IMR-90 (cell line): ENCODE data around the gene AMPD2. TPM values are rescaled to one million over a fixed set of nuclear protein-coding genes. Genes with fewer than 3 reads are reported as not detected.

Source experiments
- ATAC-seq: fragments of 200-7000 bp; cut with Tn5 transposase; 2 replicates; pipeline ENCODE4 v1.9.1; 2020; ENCODE audit warnings: low read depth, mild to moderate bottlenecking, moderate library complexity
- BruUV-seq: library from RNA; stranded (reverse); fragments of 400-500 nt; replicated peaks from 2 replicates; lab custom pipeline; 2021; lab: Mats Ljungman, UMichigan
- CTCF ChIA-PET: fragments of 300-600 bp; formaldehyde crosslinking; extraction: SDS; loops from one replicate; lab custom pipeline; 2021; ENCODE audit warnings: antibody characterized with exemption; lab: Yijun Ruan, JAX
- POLR2A ChIA-PET: fragments of 300-600 bp; sonication (Branson Sonifier 250); formaldehyde crosslinking; loops from one replicate; lab custom pipeline; 2022; ENCODE audit warnings: antibody characterized with exemption; ENCODE audit not compliant: unreplicated experiment; lab: Charles Lee
- DNase-seq: peaks from one replicate; pipeline ENCODE4 v3.0.0; 2013
- H2AFZ ChIP-seq: replicated peaks from 2 replicates; pipeline ENCODE3; 2013; ENCODE audit warnings: low read length, mild to moderate bottlenecking; ENCODE audit not compliant: poor library complexity
- H2AK5ac ChIP-seq: 2 replicates; pipeline ENCODE4 v1.6.1; 2013; ENCODE audit warnings: low read depth, low read length, inconsistent platforms
- H2AK9ac ChIP-seq: replicated peaks from 2 replicates; pipeline ENCODE3; 2013; ENCODE audit warnings: mild to moderate bottlenecking, low read depth, low read length, moderate library complexity; ENCODE audit not compliant: poor library complexity
- H2BK120ac ChIP-seq: 2 replicates; pipeline ENCODE4 v1.6.1; 2013; ENCODE audit warnings: low read depth, low read length, inconsistent platforms
- H2BK15ac ChIP-seq: 3 replicates; pipeline ENCODE4 v1.6.1; 2013; ENCODE audit warnings: low read depth, low read length, inconsistent platforms
- H2BK20ac ChIP-seq: 2 replicates; pipeline ENCODE4 v1.6.1; 2013; ENCODE audit warnings: low read depth, mild to moderate bottlenecking, inconsistent platforms, low read length, moderate library complexity
- H2BK5ac ChIP-seq: 2 replicates; pipeline ENCODE4 v1.6.1; 2013; ENCODE audit warnings: mild to moderate bottlenecking, low read depth, low read length, inconsistent platforms; ENCODE audit not compliant: poor library complexity, severe bottlenecking
- H3K14ac ChIP-seq: replicated peaks from 2 replicates; pipeline ENCODE4 v1.6.1; 2013; ENCODE audit warnings: low read depth, low read length, inconsistent platforms
- H3K18ac ChIP-seq: 2 replicates; pipeline ENCODE4 v1.6.1; 2013; ENCODE audit warnings: low read depth, low read length, control low read depth
- H3K23ac ChIP-seq: 2 replicates; pipeline ENCODE4 v1.6.1; 2013; ENCODE audit warnings: low read depth, low read length, inconsistent platforms
- H3K27ac ChIP-seq: 2 replicates; pipeline ENCODE4 v1.5.1; 2013; ENCODE audit warnings: mild to moderate bottlenecking, control low read depth, low read length; ENCODE audit not compliant: insufficient read depth
- H3K27me3 ChIP-seq: 2 replicates; pipeline ENCODE4 v1.6.1; 2013; ENCODE audit warnings: low read length; ENCODE audit not compliant: control insufficient read depth, insufficient read depth
- H3K36me3 ChIP-seq: 2 replicates; pipeline ENCODE4 v1.6.1; 2013; ENCODE audit warnings: low read length, mixed read lengths; ENCODE audit not compliant: control insufficient read depth, insufficient read depth
- H3K4ac ChIP-seq: 2 replicates; pipeline ENCODE4 v1.6.1; 2013; ENCODE audit warnings: low read depth, low read length, inconsistent platforms
- H3K4me1 ChIP-seq: 2 replicates; pipeline ENCODE4 v1.6.1; 2013; ENCODE audit warnings: low read length, mixed read lengths; ENCODE audit not compliant: control insufficient read depth, insufficient read depth
- H3K4me2 ChIP-seq: 2 replicates; pipeline ENCODE4 v1.6.1; 2013; ENCODE audit warnings: low read depth, mild to moderate bottlenecking, control low read depth, low read length, moderate library complexity
- H3K4me3 ChIP-seq: 2 replicates; pipeline ENCODE4 v1.5.1; 2013; ENCODE audit warnings: low read depth, mild to moderate bottlenecking, control low read depth, low read length, moderate library complexity; ENCODE audit not compliant: insufficient read depth
- H3K56ac ChIP-seq: 2 replicates; pipeline ENCODE4 v1.6.1; 2013; ENCODE audit warnings: low read length, inconsistent platforms; ENCODE audit not compliant: insufficient read depth; ENCODE audit errors: extremely low read depth
- H3K79me1 ChIP-seq, 2 experiments: 2 replicates each; pipeline ENCODE4 v1.6.1; 2013; ENCODE audit warnings: low read length in 2 of 2, inconsistent platforms in 1 of 2, low read depth in 1 of 2
- H3K9ac ChIP-seq: 2 replicates; pipeline ENCODE4 v1.6.1; 2013; ENCODE audit warnings: low read depth, low read length, control low read depth
- H3K9me1 ChIP-seq: 2 replicates; pipeline ENCODE4 v1.6.1; 2013; ENCODE audit warnings: low read length, inconsistent platforms; ENCODE audit not compliant: insufficient read depth
- H3K9me3 ChIP-seq: 2 replicates; pipeline ENCODE4 v1.6.1; 2013; ENCODE audit warnings: low read length; ENCODE audit not compliant: control insufficient read depth, insufficient read depth
- H4K20me1 ChIP-seq: 2 replicates; pipeline ENCODE4 v1.6.1; 2013; ENCODE audit warnings: low read length, inconsistent platforms; ENCODE audit not compliant: insufficient read depth
- H4K5ac ChIP-seq: 2 replicates; pipeline ENCODE4 v1.6.1; 2013; ENCODE audit warnings: mild to moderate bottlenecking, low read depth, low read length, control low read depth
- H4K8ac ChIP-seq, 2 experiments: 2 replicates each; pipeline ENCODE4 v1.6.1; 2013; ENCODE audit warnings: low read depth in 2 of 2, low read length in 2 of 2, control low read depth in 1 of 2, inconsistent platforms in 1 of 2
- H4K91ac ChIP-seq: 2 replicates; pipeline ENCODE4 v1.6.1; 2013; ENCODE audit warnings: low read depth, low read length, inconsistent platforms; ENCODE audit not compliant: insufficient read depth
- CEBPB ChIP-seq: IDR thresholded peaks from 2 replicates; pipeline ENCODE4 v1.6.1; 2012; ENCODE audit warnings: low read depth, low read length, improper control_type of control experiment
- CTCF ChIP-seq: conservative IDR thresholded peaks from 2 replicates; pipeline ENCODE4 v1.5.1; 2012; ENCODE audit warnings: mild to moderate bottlenecking, low read depth, low read length, improper control_type of control experiment
- ELK1 ChIP-seq: fragments of 150-350 bp; IDR thresholded peaks from 2 replicates; pipeline ENCODE4 v1.6.1; 2016; ENCODE audit warnings: low read depth, mild to moderate bottlenecking, low read length, moderate library complexity, borderline replicate concordance
- FOS ChIP-seq: fragments of 150-350 bp; IDR thresholded peaks from 2 replicates; pipeline ENCODE4 v1.6.1; 2016; ENCODE audit warnings: low read depth, low read length
- MAFK ChIP-seq: IDR thresholded peaks from 2 replicates; pipeline ENCODE4 v1.6.1; 2012; ENCODE audit warnings: low read depth, low read length, improper control_type of control experiment
- MAZ ChIP-seq: IDR thresholded peaks from 2 replicates; pipeline ENCODE4 v1.6.1; 2012; ENCODE audit warnings: low read depth, mild to moderate bottlenecking, low read length, improper control_type of control experiment, moderate library complexity, borderline replicate concordance
- MXI1 ChIP-seq: IDR thresholded peaks from 2 replicates; pipeline ENCODE4 v1.6.1; 2012; ENCODE audit warnings: low read depth, mild to moderate bottlenecking, low read length, moderate library complexity, borderline replicate concordance
- NFE2L2 ChIP-seq: fragments of 150-350 bp; IDR thresholded peaks from 2 replicates; pipeline ENCODE4 v1.6.1; 2016; ENCODE audit warnings: low read depth, mild to moderate bottlenecking, low read length
- POLR2A ChIP-seq: IDR thresholded peaks from 2 replicates; pipeline ENCODE4 v1.6.1; 2012; ENCODE audit warnings: mild to moderate bottlenecking, low read depth, low read length
- RAD21 ChIP-seq: IDR thresholded peaks from 2 replicates; pipeline ENCODE4 v1.6.1; 2012; ENCODE audit warnings: low read length, improper control_type of control experiment
- RCOR1 ChIP-seq: IDR thresholded peaks from 2 replicates; pipeline ENCODE4 v1.6.1; 2012; ENCODE audit warnings: mild to moderate bottlenecking, low read length, improper control_type of control experiment; ENCODE audit not compliant: insufficient replicate concordance
- RFX5 ChIP-seq: IDR thresholded peaks from 2 replicates; pipeline ENCODE4 v1.8.0; 2012; ENCODE audit warnings: low read depth, mild to moderate bottlenecking, low read length, moderate library complexity
- USF2 ChIP-seq: fragments of 150-350 bp; IDR thresholded peaks from 2 replicates; pipeline ENCODE4 v1.6.1; 2017; ENCODE audit warnings: mild to moderate bottlenecking, antibody characterized with exemption, low read length, low read depth
- WGBS, 2 experiments: methylation state at CpG; one replicate each; pipeline versions ENCODE4 v1.1.5 to v1.1.7; 2013; ENCODE audit warnings: missing lambda C conversion rate in 2 of 2; ENCODE audit not compliant: insufficient read length in 1 of 2; ENCODE audit errors: extremely low coverage in 2 of 2; 5-methylcytosine and 5-hydroxymethylcytosine counted together
- dilution Hi-C: fragments of 300-500 bp; cut with HindIII; formaldehyde crosslinking; loops from one replicate; pipeline ENCODE4 v1.14.3; 2018; ENCODE audit warnings: low sequenced_read_pairs; ENCODE audit not compliant: unreplicated experiment
- in situ Hi-C: fragments of 300-500 bp; cut with MboI; formaldehyde crosslinking; loops from 3 replicates; pipeline ENCODE4 v1.14.3; 2019; ENCODE audit warnings: low sequenced_read_pairs, inconsistent platforms, mixed read lengths
- intact Hi-C: fragments of 100-400 bp; cut with micrococcal nuclease; formaldehyde crosslinking; loops from 2 replicates; pipeline ENCODE4 v1.10.0; 2022
- polyA plus RNA-seq, 3 experiments: library from polyadenylated mRNA; depleted of rRNA; stranded (reverse); fragments of >200 nt; gene quantifications; 2 replicates each; pipeline ENCODE4 v1.2.3, GENCODE V29; 2012; ENCODE audit warnings: low replicate concordance in 1 of 3
- total RNA-seq: library from RNA; depleted of rRNA; stranded (reverse); fragments of >200 nt; gene quantifications from 2 replicates; pipeline ENCODE4 v1.2.3, GENCODE V29; 2012

Gene AMPD2
- total and polyA plus RNA-seq, 2 of the 4 experiments (the other 2 are of a cell fraction): 61.5 to 103 TPM

DNA sequence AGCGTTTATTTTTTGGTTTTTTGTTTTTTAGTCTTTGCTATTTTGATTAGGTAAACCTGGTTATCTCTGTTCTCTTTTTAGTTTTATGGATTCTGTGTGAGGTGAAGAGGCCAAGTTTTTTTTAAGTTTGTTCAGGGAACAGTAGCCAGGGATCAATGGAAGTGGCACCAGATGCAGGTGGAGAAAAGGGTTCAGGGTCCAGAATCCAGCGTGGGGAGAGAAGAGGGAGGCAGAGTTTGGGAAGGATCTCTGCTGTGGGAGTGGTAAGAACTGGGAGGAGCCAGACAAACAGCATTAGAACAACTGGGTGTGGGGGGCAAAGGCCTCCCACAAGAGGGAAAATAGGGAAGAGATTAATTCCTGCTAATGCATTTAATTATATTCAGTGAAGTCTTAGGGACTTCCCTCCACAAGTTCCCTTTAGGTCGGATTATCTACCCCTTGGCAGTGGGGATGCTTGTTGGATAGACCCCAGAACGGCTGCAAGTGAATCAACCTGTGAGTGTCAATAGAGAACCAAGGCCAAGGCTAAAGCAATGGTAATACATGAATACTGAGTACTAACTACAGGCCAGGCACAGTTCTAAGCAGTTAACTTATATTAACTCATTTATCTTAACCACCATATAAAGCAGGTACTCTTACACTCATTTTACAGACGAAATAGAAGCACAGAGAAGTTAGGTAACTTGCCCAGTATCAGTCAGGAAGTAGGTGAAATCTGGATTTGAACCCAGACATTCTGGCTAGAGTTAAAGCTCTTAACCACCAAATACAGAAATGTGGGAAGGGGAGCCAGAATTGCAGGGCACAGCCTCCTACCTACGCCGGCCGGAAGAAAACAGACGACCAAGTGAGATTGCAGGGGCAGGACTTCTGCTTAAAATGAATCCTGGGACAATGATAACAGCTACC lies 719 bp upstream of the AMPD2 start:
- dilution Hi-C loops (no loop called here), intact Hi-C loops (no loop called here), in situ Hi-C loops (no loop called here)
- Histone ChIP-seq H4K91ac (peak overlapping the region; percentile 85), H2AFZ (peak overlapping the region; percentile 84), H3K9ac (peak overlapping the region; percentile 73), H2BK120ac (peak overlapping the region; percentile 95), H3K4me2 (peak overlapping the region; percentile 84), H3K27me3 (no peaks in the 10 kb centered on the region), H3K18ac (peak overlapping the region; percentile 89), H3K9me3 (no peaks in the 10 kb centered on the region), H3K27ac (peak overlapping the region; percentile 99), H3K9me1 (peaks cover 47% of the 10 kb centered on the region), H3K4ac (peak overlapping the region; percentile 99), H2AK9ac (peak overlapping the region; percentile 100), H3K4me1 (peaks cover 43% of the 10 kb centered on the region), H2BK15ac (peak overlapping the region; percentile 79), H3K56ac (peak overlapping the region; percentile 81), H3K14ac (peak overlapping the region; percentile 99), H3K36me3 (no peaks in the 10 kb centered on the region), H4K20me1 (peaks cover 30% of the 10 kb centered on the region), H4K5ac (peak overlapping the region; percentile 96), H3K23ac (peak overlapping the region; percentile 99), H4K8ac (peak overlapping the region; percentile 85 to 99), H3K79me1 (peaks cover 16 to 76% of the 10 kb centered on the region in 2 experiments; a peak in 3 of 4 replicates), H2BK20ac (peak overlapping the region; percentile 84), H2BK5ac (peak overlapping the region; percentile 97), H2AK5ac (peak overlapping the region; percentile 93; the same call in 1 of the 2 replicates), H3K4me3 (peak overlapping the region; percentile 96)
- ATAC-seq (no peak), DNase-seq (no peak)
- no TSS peak for BruUV-seq
- WGBS, 2 experiments: 43% methylated on average over 1 of the region's 9 CpGs; no CpG with 5 or more reads in 1 of the 2 experiments
- POLR2A ChIA-PET: interaction anchor here (1.5 kb wide), 1 partner anchor 71 kb away, joined by 5 read pairs; the partner anchor contains the start of gene GNAI3
- CTCF ChIA-PET: interaction anchor here (0.6 to 2.0 kb wide), 4 partner anchors 11 to 73 kb away, joined by 3 to 6 read pairs (median 5); no protein-coding TSS in a partner anchor
- no peak for TF ChIP-seq RAD21
- TF ChIP-seq FOS: no peak
- TF ChIP-seq CTCF: no peak
- no peak for TF ChIP-seq MXI1
- TF ChIP-seq RFX5: no peak
- no peak for TF ChIP-seq USF2
- no peak for TF ChIP-seq NFE2L2
- TF ChIP-seq ELK1: no peak
- TF ChIP-seq CEBPB: no peak
- no peak for TF ChIP-seq MAFK
- TF ChIP-seq MAZ: no peak
- no peak for TF ChIP-seq RCOR1
- TF ChIP-seq POLR2A: no peak
